HCT116 (cell line): ENCODE measurements around the gene SNTB2. TPM values are rescaled to one million over a fixed set of nuclear protein-coding genes. Genes with fewer than 3 reads are reported as not detected.
"Not testable (repeated sequence)": the region's sequence is repeated elsewhere in the genome, so short reads cannot be mapped to it uniquely, and the experiment has no call there.

Experiments used
- ATAC-seq: fragments of 200-7000 bp; cut with Tn5 transposase; 2 replicates; pipeline ENCODE4 v1.9.1; 2020; ENCODE audit warnings: mild to moderate bottlenecking, moderate library complexity
- BruUV-seq: library from RNA; stranded (reverse); fragments of 400-500 nt; replicated peaks from 2 replicates; lab custom pipeline; 2021; lab: Mats Ljungman, UMichigan
- CTCF ChIA-PET: fragments of 300-600 bp; sonication (Branson Sonifier 250); formaldehyde crosslinking; loops from one replicate; lab custom pipeline; 2021; ENCODE audit warnings: antibody characterized with exemption; lab: Charles Lee
- POLR2A ChIA-PET: fragments of 300-600, 350-600 bp; sonication (Branson Sonifier 250); formaldehyde crosslinking; loops from one replicate; lab custom pipeline; 2021; ENCODE audit warnings: antibody characterized with exemption; lab: Charles Lee
- RAD21 ChIA-PET, 2 experiments: fragments of 300-600 bp; sonication (Branson Sonifier 250); formaldehyde crosslinking; loops; one replicate each; lab custom pipeline; 2023; ENCODE audit warnings: low total read pairs in 2 of 2; ENCODE audit not compliant: uncharacterized antibody in 2 of 2, unreplicated experiment in 2 of 2, low non-redundant PET in 1 of 2; lab: Charles Lee
- DNase-seq: peaks from one replicate; pipeline ENCODE4 v3.0.0-alpha.2; 2010; ENCODE audit warnings: low read depth, low spot score
- H2AFZ ChIP-seq: fragments of 200-600 bp; shearing (Covaris generic), sonication (generic); 2 replicates; pipeline ENCODE4 v1.6.1; 2017; ENCODE audit warnings: low read depth, mixed run types, mixed read lengths, antibody characterized with exemption, low read length; ENCODE audit not compliant: poor library complexity, severe bottlenecking
- H3K27ac ChIP-seq: 2 replicates; pipeline ENCODE4 v1.5.1; 2012; ENCODE audit warnings: low read depth, low read length
- H3K27me3 ChIP-seq: fragments of 200-600 bp; sonication (generic); 2 replicates; pipeline ENCODE4 v1.6.1; 2016; ENCODE audit warnings: mixed run types, low read length, mixed read lengths; ENCODE audit not compliant: insufficient read depth
- H3K36me3 ChIP-seq, 2 experiments: fragments of 200-500 bp in 1 of 2; fragments of 200-600 bp in 1 of 2; sonication (Bioruptor generic) in 1 of 2; sonication (generic) in 1 of 2; 2 replicates each; pipeline versions ENCODE4 v1.5.1 to v1.6.1; 2014 to 2016; ENCODE audit warnings: low read length in 2 of 2, inconsistent platforms in 1 of 2, mixed read lengths in 1 of 2, mixed run types in 1 of 2; ENCODE audit not compliant: insufficient read depth in 2 of 2, control insufficient read depth in 1 of 2
- H3K4me1 ChIP-seq, 2 experiments: fragments of 200-600 bp in 1 of 2; sonication (generic) in 1 of 2; 2 replicates each; pipeline versions ENCODE4 v1.5.1 to v1.6.1; 2012 to 2017; ENCODE audit warnings: low read length in 2 of 2, inconsistent platforms in 1 of 2, mild to moderate bottlenecking in 1 of 2, mixed read lengths in 1 of 2, mixed run types in 1 of 2, moderate library complexity in 1 of 2; ENCODE audit not compliant: insufficient read depth in 2 of 2, control insufficient read depth in 1 of 2
- H3K4me2 ChIP-seq: fragments of 200-600 bp; sonication (generic); 2 replicates; pipeline ENCODE4 v1.6.1; 2017; ENCODE audit warnings: mixed run types, low read length, mixed read lengths
- H3K4me3 ChIP-seq, 2 experiments: fragments of 200-600 bp in 1 of 2; sonication (generic) in 1 of 2; replicated peaks in 1 of 2; 2 replicates each; pipeline ENCODE4 v1.5.1; 2011 to 2016; ENCODE audit warnings: low read length in 2 of 2, control low read depth in 1 of 2, low read depth in 1 of 2, mild to moderate bottlenecking in 1 of 2, mixed read lengths in 1 of 2, mixed run types in 1 of 2
- H3K79me2 ChIP-seq: fragments of 200-600 bp; sonication (generic); 2 replicates; pipeline ENCODE4 v1.6.1; 2017; ENCODE audit warnings: mild to moderate bottlenecking, mixed run types, low read length, moderate library complexity, mixed read lengths; ENCODE audit not compliant: insufficient read depth
- H3K9ac ChIP-seq: fragments of 200-600 bp; sonication (generic); 2 replicates; pipeline ENCODE4 v1.6.1; 2016; ENCODE audit warnings: low read length, mixed read lengths
- H3K9me2 ChIP-seq: fragments of 200-600 bp; sonication (generic), shearing (Covaris generic); 2 replicates; pipeline ENCODE4 v1.6.1; 2017; ENCODE audit warnings: mixed run types, mild to moderate bottlenecking, moderate library complexity; ENCODE audit not compliant: insufficient read depth
- H3K9me3 ChIP-seq, 2 experiments: fragments of 200-500 bp in 1 of 2; fragments of 200-600 bp in 1 of 2; sonication (Bioruptor generic) in 1 of 2; sonication (generic) in 1 of 2; 2 replicates each; pipeline ENCODE4 v1.6.1; 2014 to 2017; ENCODE audit warnings: low read length in 2 of 2, mixed read lengths in 2 of 2, inconsistent platforms in 1 of 2, low read depth in 1 of 2, mild to moderate bottlenecking in 1 of 2, mixed run types in 1 of 2, moderate library complexity in 1 of 2; ENCODE audit not compliant: control insufficient read depth in 1 of 2, insufficient read depth in 1 of 2
- H4K20me1 ChIP-seq: fragments of 200-600 bp; sonication (generic), shearing (Covaris generic); 2 replicates; pipeline ENCODE4 v1.6.1; 2017; ENCODE audit warnings: mixed run types, mild to moderate bottlenecking, moderate library complexity; ENCODE audit not compliant: insufficient read depth
- CEBPB ChIP-seq: IDR thresholded peaks from 2 replicates; pipeline ENCODE4 v1.6.1; 2012; ENCODE audit warnings: low read depth
- CTCF ChIP-seq, 3 experiments: fragments of 200-600 bp in 1 of 3; sonication (generic) in 1 of 3; IDR thresholded peaks in 2 of 3; conservative IDR thresholded peaks in 1 of 3; 2 replicates each; pipeline ENCODE4 v1.5.1; 2012 to 2017; ENCODE audit warnings: low read depth in 2 of 3, low read length in 2 of 3, antibody characterized with exemption in 1 of 3, borderline replicate concordance in 1 of 3, control low read depth in 1 of 3, mild to moderate bottlenecking in 1 of 3, mixed read lengths in 1 of 3, mixed run types in 1 of 3, moderate library complexity in 1 of 3; ENCODE audit not compliant: insufficient read depth in 1 of 3
- ELF1 ChIP-seq: IDR thresholded peaks from 2 replicates; pipeline ENCODE4 v1.6.1; 2012; ENCODE audit warnings: low read depth, borderline replicate concordance
- EZH2phosphoT487 ChIP-seq: fragments of 200-600 bp; IDR thresholded peaks from 2 replicates; pipeline ENCODE4 v1.6.1; 2018; ENCODE audit warnings: antibody characterized with exemption, borderline replicate concordance
- POLR2AphosphoS5 ChIP-seq: IDR thresholded peaks from 2 replicates; pipeline ENCODE4 v1.6.1; 2011; ENCODE audit warnings: mild to moderate bottlenecking, low read depth, low read length, moderate library complexity
- SRF ChIP-seq: IDR thresholded peaks from 2 replicates; pipeline ENCODE4 v1.6.1; 2012; ENCODE audit warnings: low read depth
- YY1 ChIP-seq: IDR thresholded peaks from 2 replicates; pipeline ENCODE4 v1.6.1; 2011; ENCODE audit warnings: low read length, low read depth, moderate library complexity, mild to moderate bottlenecking; ENCODE audit not compliant: insufficient replicate concordance; ENCODE audit errors: extremely low read depth
- intact Hi-C: fragments of 100-400 bp; cut with micrococcal nuclease; formaldehyde crosslinking; loops from 2 replicates; pipeline ENCODE4 v1.10.0; 2022
- total RNA-seq: library from RNA; stranded (reverse); gene quantifications from one replicate; pipeline ENCODE4 v1.2.1, GENCODE V29; 2021; ENCODE audit not compliant: unreplicated experiment
- TF ChIP-seq, protein P1 (sequence below): IDR thresholded peaks from 2 replicates; pipeline ENCODE4 v1.6.1; 2011; ENCODE audit warnings: mild to moderate bottlenecking, low read length, moderate library complexity; ENCODE audit not compliant: insufficient replicate concordance; ENCODE audit errors: extremely low read depth

Gene SNTB2
- total RNA-seq, 1 experiment from 2014 or later, result 38.1 TPM

GRCh38 chr16:69294051-69294450, 107.1 kb downstream of the SNTB2 start:
- no peak overlapping the region for H3K4me2 ChIP-seq
- H3K36me3 ChIP-seq, result no peaks in the 10 kb centered on the region
- no peak overlapping the region for H3K4me3 ChIP-seq
- no peak for TF ChIP-seq CEBPB
- TF ChIP-seq SRF, result no peak
- TF ChIP-seq EZH2phosphoT487, result no peak
- no peak for TF ChIP-seq YY1
- TF ChIP-seq POLR2AphosphoS5, result no peak
- TF ChIP-seq CTCF (IDR thresholded peaks at IDR 0.05 in 2 of 3, conservative IDR thresholded peaks at IDR 0.05 in 1 of 3; ENCODE audit: borderline replicate concordance in 1 of 3, insufficient read depth in 1 of 3, low read depth in 2 of 3, low read length in 2 of 3), result no peak
- no peak for TF ChIP-seq ELF1
- TF ChIP-seq, protein P1, sequence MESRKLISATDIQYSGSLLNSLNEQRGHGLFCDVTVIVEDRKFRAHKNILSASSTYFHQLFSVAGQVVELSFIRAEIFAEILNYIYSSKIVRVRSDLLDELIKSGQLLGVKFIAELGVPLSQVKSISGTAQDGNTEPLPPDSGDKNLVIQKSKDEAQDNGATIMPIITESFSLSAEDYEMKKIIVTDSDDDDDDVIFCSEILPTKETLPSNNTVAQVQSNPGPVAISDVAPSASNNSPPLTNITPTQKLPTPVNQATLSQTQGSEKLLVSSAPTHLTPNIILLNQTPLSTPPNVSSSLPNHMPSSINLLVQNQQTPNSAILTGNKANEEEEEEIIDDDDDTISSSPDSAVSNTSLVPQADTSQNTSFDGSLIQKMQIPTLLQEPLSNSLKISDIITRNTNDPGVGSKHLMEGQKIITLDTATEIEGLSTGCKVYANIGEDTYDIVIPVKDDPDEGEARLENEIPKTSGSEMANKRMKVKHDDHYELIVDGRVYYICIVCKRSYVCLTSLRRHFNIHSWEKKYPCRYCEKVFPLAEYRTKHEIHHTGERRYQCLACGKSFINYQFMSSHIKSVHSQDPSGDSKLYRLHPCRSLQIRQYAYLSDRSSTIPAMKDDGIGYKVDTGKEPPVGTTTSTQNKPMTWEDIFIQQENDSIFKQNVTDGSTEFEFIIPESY, result no peak
- DNase-seq (no peak), ATAC-seq (no peak)
- intact Hi-C loops, result no loop called here
- no peak overlapping the region for H3K9ac ChIP-seq
- BruUV-seq, result no TSS peak
- H3K27ac ChIP-seq, result no peak overlapping the region
- ChIA-PET POLR2A (no interaction called here), CTCF (no interaction called here), RAD21 (no interaction called here)
- H4K20me1 ChIP-seq, result no peaks in the 10 kb centered on the region; the same call in 1 of the 2 replicates
- no peak overlapping the region for H2AFZ ChIP-seq
- no peaks in the 10 kb centered on the region for H3K9me2 ChIP-seq
- no peaks in the 10 kb centered on the region for H3K9me3 ChIP-seq
- no peaks in the 10 kb centered on the region for H3K79me2 ChIP-seq
- no peaks in the 10 kb centered on the region for H3K4me1 ChIP-seq
- no peaks in the 10 kb centered on the region for H3K27me3 ChIP-seq

DNA sequence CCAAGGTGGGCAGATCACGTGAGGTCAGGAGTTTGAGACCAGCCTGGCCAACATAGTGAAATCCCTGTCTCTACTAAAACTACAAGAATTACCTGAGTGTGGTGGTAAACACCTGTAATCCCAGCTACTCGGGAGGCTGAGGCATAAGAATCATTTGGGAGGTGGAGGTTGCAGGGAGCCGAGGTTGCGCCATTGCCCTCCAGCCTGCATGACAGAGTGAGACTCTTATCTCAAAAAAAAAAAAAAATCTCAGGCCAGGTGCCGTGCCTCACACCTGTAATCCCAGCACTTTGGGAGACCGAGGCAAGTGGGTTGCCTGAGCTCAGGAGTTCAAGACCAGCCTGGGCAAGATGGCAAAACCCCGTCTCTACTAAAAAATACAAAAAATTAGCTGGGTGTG, 109.8 kb downstream of the SNTB2 start:
- BruUV-seq, intact Hi-C loops, H2AFZ ChIP-seq, H3K27me3 ChIP-seq, H3K27ac ChIP-seq, RAD21 ChIA-PET, H3K79me2 ChIP-seq, H3K9me2 ChIP-seq, H3K9ac ChIP-seq, H3K4me2 ChIP-seq, H4K20me1 ChIP-seq, ATAC-seq, H3K9me3 ChIP-seq, H3K4me3 ChIP-seq, POLR2A ChIA-PET, DNase-seq, H3K4me1 ChIP-seq: not testable (repeated sequence)
- CTCF ChIA-PET, result interaction anchor here (0.6 kb wide), 1 partner anchor 135 kb away, joined by 3 read pairs; no protein-coding TSS in a partner anchor
- H3K36me3 ChIP-seq, result peaks cover 0 to 13% of the 10 kb centered on the region in 2 experiments; a peak in 2 of 4 replicates
